SU-DHL-6 (cell line): ENCODE data around the gene MBD3L5.
"Not testable (repeated sequence)": the region's sequence is repeated elsewhere in the genome, so short reads cannot be mapped to it uniquely, and the experiment has no call there.

ENCODE experiments used
- H2AFZ ChIP-seq: fragments of 200-600 bp; sonication (generic); 2 replicates; pipeline ENCODE4 v1.6.1; 2014; ENCODE audit warnings: low read depth, mild to moderate bottlenecking, moderate library complexity, mixed read lengths, antibody characterized with exemption, low read length; ENCODE audit not compliant: severe bottlenecking
- H3F3A ChIP-seq: fragments of 200-600 bp; shearing (Covaris generic); 2 replicates; pipeline ENCODE4 v1.6.0; 2016; ENCODE audit warnings: antibody characterized with exemption, mild to moderate bottlenecking; ENCODE audit not compliant: insufficient read depth
- H3K27ac ChIP-seq: fragments of 200-600 bp; sonication (generic); 2 replicates; pipeline ENCODE4 v1.5.1; 2016; ENCODE audit warnings: low read depth, mild to moderate bottlenecking, low read length, moderate library complexity, mixed read lengths
- H3K27me3 ChIP-seq: fragments of 200-600 bp; sonication (generic), shearing (Covaris generic); 2 replicates; pipeline ENCODE4 v1.6.0; 2014; ENCODE audit warnings: mild to moderate bottlenecking, low read length
- H3K36me3 ChIP-seq: fragments of 200-600 bp; sonication (generic); 2 replicates; pipeline ENCODE4 v1.6.1; 2014; ENCODE audit warnings: mild to moderate bottlenecking, low read length, mixed read lengths
- H3K4me2 ChIP-seq: fragments of 300-600, 200-600 bp; shearing (Covaris generic), sonication (generic); 2 replicates; pipeline ENCODE4 v1.6.0; 2014; ENCODE audit warnings: low read length, low read depth, mild to moderate bottlenecking; ENCODE audit not compliant: poor library complexity, severe bottlenecking
- H3K4me3 ChIP-seq: fragments of 200-600 bp; sonication (generic); 2 replicates; pipeline ENCODE4 v1.5.1; 2014; ENCODE audit warnings: antibody characterized with exemption, low read length, mild to moderate bottlenecking, mixed read lengths; ENCODE audit not compliant: insufficient read depth, poor library complexity, severe bottlenecking
- H3K79me2 ChIP-seq: fragments of 200-600 bp; sonication (generic); 2 replicates; pipeline ENCODE4 v1.6.1; 2014; ENCODE audit warnings: mild to moderate bottlenecking, low read length, moderate library complexity; ENCODE audit not compliant: insufficient read depth
- H3K9ac ChIP-seq: fragments of 200-600 bp; sonication (generic); 2 replicates; pipeline ENCODE4 v1.7.0; 2014; ENCODE audit warnings: mild to moderate bottlenecking, low read length
- H3K9me2 ChIP-seq: fragments of 200-600 bp; sonication (generic); replicated peaks from 2 replicates; pipeline ENCODE4 v1.6.1; 2014; ENCODE audit warnings: low read length; ENCODE audit not compliant: insufficient read depth
- H3K9me3 ChIP-seq: fragments of 200-600 bp; sonication (generic); 2 replicates; pipeline ENCODE4 v1.6.1; 2014; ENCODE audit warnings: low read length, mixed read lengths; ENCODE audit not compliant: insufficient read depth
- H4K20me1 ChIP-seq: fragments of 200-600 bp; sonication (generic); 2 replicates; pipeline ENCODE4 v1.6.1; 2014; ENCODE audit warnings: low read depth, mild to moderate bottlenecking, antibody characterized with exemption, low read length, moderate library complexity, mixed read lengths
- CTCF ChIP-seq: fragments of 200-600 bp; sonication (generic); IDR thresholded peaks from one replicate; pipeline ENCODE4 v1.5.1; 2017; ENCODE audit warnings: antibody characterized with exemption, mild to moderate bottlenecking, low read length, moderate library complexity; ENCODE audit not compliant: insufficient read depth, poor library complexity, severe bottlenecking
- EZH2phosphoT487 ChIP-seq: fragments of 200-600 bp; sonication (generic), shearing (Covaris generic); conservative IDR thresholded peaks from 2 replicates; pipeline ENCODE4 v1.6.1; 2018; ENCODE audit warnings: mild to moderate bottlenecking, antibody characterized with exemption, low read length, moderate library complexity, mixed read lengths

MBD3L5 gene

GRCh38 chr19:7010722-7011593, 19.4 kb upstream of the MBD3L5 start:
- H3K9me3 ChIP-seq: no peaks in the 10 kb centered on the region
- H3K4me2 ChIP-seq: no peak overlapping the region
- no peaks in the 10 kb centered on the region for H3K79me2 ChIP-seq
- no peaks in the 10 kb centered on the region for H3K27me3 ChIP-seq
- TF ChIP-seq CTCF (no peak), EZH2phosphoT487 (no peak)
- H2AFZ ChIP-seq: no peak overlapping the region
- no peaks in the 10 kb centered on the region for H3K36me3 ChIP-seq
- no peak overlapping the region for H3K4me3 ChIP-seq
- no peaks in the 10 kb centered on the region for H3K9me2 ChIP-seq
- H3F3A ChIP-seq: no peaks in the 10 kb centered on the region
- H4K20me1 ChIP-seq: no peaks in the 10 kb centered on the region
- no peak overlapping the region for H3K27ac ChIP-seq
- H3K9ac ChIP-seq: no peak overlapping the region

GRCh38 chr19:7013678-7014077, 16.7 kb upstream of the MBD3L5 start:
- H3K36me3 ChIP-seq: no peaks in the 10 kb centered on the region
- no peaks in the 10 kb centered on the region for H3F3A ChIP-seq
- H3K9me2 ChIP-seq: no peaks in the 10 kb centered on the region
- no peaks in the 10 kb centered on the region for H3K27me3 ChIP-seq
- H3K9ac ChIP-seq: no peak overlapping the region
- no peak overlapping the region for H2AFZ ChIP-seq
- TF ChIP-seq CTCF (no peak), EZH2phosphoT487 (no peak)
- H3K27ac ChIP-seq: no peak overlapping the region
- no peaks in the 10 kb centered on the region for H4K20me1 ChIP-seq
- no peaks in the 10 kb centered on the region for H3K9me3 ChIP-seq
- H3K79me2 ChIP-seq: no peaks in the 10 kb centered on the region
- no peak overlapping the region for H3K4me3 ChIP-seq
- H3K4me2 ChIP-seq: no peak overlapping the region

GRCh38 chr19:7018828-7019227, 11.6 kb upstream of the MBD3L5 start:
- H3K27ac ChIP-seq: no peak overlapping the region
- no peaks in the 10 kb centered on the region for H3K9me3 ChIP-seq
- no peak overlapping the region for H2AFZ ChIP-seq
- H3K79me2 ChIP-seq: no peaks in the 10 kb centered on the region
- H3K36me3 ChIP-seq: no peaks in the 10 kb centered on the region
- no peak overlapping the region for H3K9ac ChIP-seq
- TF ChIP-seq CTCF: no peak
- no peak for TF ChIP-seq EZH2phosphoT487
- H3K4me2 ChIP-seq: no peak overlapping the region
- no peaks in the 10 kb centered on the region for H3K27me3 ChIP-seq
- H4K20me1 ChIP-seq: no peaks in the 10 kb centered on the region
- H3K4me3 ChIP-seq: no peak overlapping the region
- H3F3A ChIP-seq: no peaks in the 10 kb centered on the region
- no peaks in the 10 kb centered on the region for H3K9me2 ChIP-seq

- H3K27ac ChIP-seq, H3K27me3 ChIP-seq, H3K36me3 ChIP-seq, H3K9me3 ChIP-seq, H3K4me2 ChIP-seq, H2AFZ ChIP-seq, H3K4me3 ChIP-seq, H4K20me1 ChIP-seq, H3F3A ChIP-seq, H3K9ac ChIP-seq, H3K9me2 ChIP-seq, H3K79me2 ChIP-seq: not testable (repeated sequence)
These were observed 9.0 kb upstream of the MBD3L5 start, which contains the start of gene MBD3L2B for GRCh38 chr19:7021331-7021730. MBD3L2B (minus strand) TSS chr19:7021431; CDS start chr19:7021397, 34 bp downstream.

- not testable (repeated sequence) for H3K27me3 ChIP-seq, H3K4me3 ChIP-seq, H2AFZ ChIP-seq, H3K79me2 ChIP-seq, H3K9me3 ChIP-seq, H3K9ac ChIP-seq, H3F3A ChIP-seq, H3K27ac ChIP-seq, H3K36me3 ChIP-seq, H4K20me1 ChIP-seq, H3K9me2 ChIP-seq, H3K4me2 ChIP-seq
These were observed 1.6 kb upstream of the MBD3L5 start for GRCh38 chr19:7028790-7029189.

GRCh38 chr19:7040079-7040478, 9.7 kb downstream of the MBD3L5 start, which contains the start of gene MBD3L4:
MBD3L4 (minus strand) TSS chr19:7040179; CDS start chr19:7040144, 35 bp downstream.
- not testable (repeated sequence) for H3K9ac ChIP-seq, H3F3A ChIP-seq, H3K9me2 ChIP-seq, H3K79me2 ChIP-seq, H4K20me1 ChIP-seq, H3K27me3 ChIP-seq, H3K36me3 ChIP-seq, H3K9me3 ChIP-seq, H3K4me2 ChIP-seq, H3K4me3 ChIP-seq, H3K27ac ChIP-seq, H2AFZ ChIP-seq
